HG02642 (cell line): ENCODE data around the gene ARL8A.
"Not testable (repeated sequence)": the region's sequence is repeated elsewhere in the genome, so short reads cannot be mapped to it uniquely, and the experiment has no call there.

Experiments
- ATAC-seq: cut with Tn5 transposase; IDR thresholded peaks from one replicate; pipeline ENCODE4 v1.9.1; 2021; ENCODE audit warnings: mild to moderate bottlenecking; ENCODE audit not compliant: unreplicated experiment, poor library complexity

ARL8A gene

DNA sequence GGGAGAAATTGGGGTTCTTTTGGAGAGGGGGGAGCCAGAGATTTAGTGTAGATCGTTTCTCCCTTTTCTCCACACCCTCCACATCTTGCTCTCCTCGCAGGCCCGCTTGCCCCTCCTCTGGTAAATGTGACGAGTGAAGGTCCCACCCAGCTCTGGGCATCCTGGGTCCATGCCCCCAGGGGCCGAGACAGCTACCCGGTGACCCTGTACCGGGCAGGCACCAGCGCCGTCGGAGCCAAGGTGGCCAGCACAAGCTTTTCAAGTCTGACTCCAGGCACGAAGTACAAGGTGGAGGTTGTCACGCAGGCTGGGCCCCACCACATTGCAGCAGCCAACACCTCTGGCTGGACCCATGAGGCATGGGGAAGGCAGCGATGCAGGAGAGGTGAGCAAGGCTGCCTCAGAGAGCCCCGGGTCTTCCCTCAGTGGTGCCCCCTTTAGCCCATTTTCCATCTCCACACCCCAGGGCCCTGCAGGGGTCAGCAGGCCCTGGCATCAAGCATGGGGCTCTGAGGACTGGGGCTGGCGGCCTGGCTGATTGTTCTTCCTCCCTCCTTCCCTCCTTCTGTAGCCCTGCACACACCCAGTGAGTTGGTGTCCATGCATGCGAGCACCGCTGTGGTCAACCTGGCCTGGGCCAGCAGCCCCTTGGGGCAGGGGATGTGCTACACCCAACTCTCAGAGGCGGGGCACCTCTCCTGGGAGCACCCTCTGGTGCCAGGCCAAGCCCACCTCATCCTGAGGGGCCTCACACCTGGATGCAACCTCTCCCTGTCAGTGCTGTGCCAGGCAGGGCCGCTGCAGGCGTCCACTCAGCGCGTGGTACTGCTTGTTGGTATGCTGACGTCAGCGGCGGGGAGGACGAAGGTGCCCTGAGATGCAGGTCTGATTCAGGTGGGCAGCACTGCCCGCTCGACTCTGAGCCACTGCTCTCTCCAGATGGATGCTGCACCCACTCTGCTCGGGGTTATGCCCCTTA, 32.7 kb upstream of the ARL8A start:
- no peak for ATAC-seq

DNA sequence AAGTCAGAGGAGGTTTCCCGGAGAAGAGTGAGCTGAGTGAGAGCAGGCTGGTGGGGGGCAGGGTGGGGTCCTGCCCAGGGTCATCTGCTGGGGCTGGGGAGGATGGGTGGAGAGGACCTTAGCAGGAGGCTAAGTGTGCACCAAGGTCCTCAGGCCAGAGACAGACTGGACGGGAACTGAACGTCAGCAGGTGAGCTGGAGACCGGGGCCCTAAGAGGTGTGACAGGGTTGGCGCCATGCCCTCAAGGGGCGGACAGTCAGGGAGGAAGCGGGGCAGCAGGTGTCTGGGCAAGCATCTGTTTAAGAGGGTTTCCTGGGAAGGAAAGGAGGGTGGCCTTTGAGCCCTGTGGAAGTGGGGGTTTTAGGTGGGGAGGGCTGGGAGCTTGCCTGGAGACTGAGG, 29.5 kb upstream of the ARL8A start:
- no peak for ATAC-seq

DNA sequence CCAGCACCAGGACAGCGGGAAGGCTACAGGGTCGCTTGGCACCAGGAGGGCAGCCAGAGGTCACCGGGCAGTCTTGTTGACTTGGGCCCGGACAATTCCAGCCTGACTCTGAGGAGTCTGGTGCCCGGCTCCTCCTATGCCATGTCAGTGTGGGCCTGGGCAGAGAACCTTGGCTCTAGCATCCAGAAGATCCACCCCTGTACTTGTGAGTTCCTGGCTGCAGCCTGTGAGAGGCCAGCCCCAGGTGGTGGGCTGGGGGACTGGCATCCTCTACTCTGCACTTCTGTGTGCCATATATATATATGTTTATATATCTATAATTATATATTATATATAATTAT, 27.4 kb upstream of the ARL8A start:
- no peak for ATAC-seq

DNA sequence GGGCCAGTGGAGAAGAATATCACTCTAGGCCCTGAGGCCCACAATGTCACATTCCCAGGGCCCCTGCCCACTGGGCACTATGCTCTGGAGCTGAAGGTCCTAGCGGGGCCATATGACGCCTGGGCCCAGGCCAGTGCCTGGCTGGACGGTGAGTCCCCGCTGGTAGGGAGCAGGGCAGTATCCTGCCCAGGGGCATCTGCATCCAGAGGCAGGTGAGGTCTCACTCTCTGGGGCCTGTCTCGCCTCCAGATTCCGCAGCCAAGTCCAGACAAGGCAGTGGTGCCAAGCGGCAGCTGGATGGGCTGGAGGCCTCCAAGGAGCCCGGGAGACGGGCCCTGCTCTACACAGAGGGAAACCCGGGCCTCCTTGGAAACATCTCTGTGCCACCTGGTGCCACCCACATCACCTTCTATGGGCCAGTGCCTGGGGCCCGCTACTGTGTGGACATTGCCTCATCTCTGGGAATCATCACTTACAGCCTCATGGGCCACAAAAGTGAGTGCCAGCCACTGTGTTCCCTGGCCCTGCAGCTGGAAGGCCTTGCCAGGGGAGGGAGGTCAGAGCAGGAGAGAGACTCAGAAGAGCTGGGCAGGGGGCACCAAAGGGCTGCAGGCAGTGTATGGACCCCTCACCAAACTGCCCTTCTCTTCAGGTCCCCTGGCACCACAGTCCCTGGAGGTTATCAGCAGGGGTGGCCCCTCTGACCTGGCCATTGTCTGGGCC, 26.9 kb upstream of the ARL8A start:
- ATAC-seq: no peak

DNA sequence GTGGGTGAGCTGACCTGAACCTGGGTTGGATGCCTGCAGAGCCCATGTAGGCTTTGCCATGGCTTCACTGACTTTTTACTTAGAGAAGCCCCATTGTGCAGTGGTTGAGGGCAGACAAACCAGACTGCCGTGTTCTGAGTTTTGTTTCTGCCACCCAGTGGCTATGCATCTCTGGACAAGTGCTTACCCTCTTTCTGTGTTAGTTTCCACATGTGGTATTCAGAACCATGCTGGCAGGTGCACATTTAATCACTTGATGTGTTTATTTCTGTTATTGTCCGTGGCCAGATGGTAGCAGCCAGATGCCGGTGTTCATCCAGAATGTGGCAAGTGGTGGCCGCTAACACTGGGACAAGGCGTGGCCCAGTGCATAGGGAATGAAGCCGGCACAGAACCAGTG, 26.2 kb upstream of the ARL8A start:
- no peak for ATAC-seq

GRCh38 chr1:202168861-202169260, 24.3 kb upstream of the ARL8A start:
- no peak for ATAC-seq

GRCh38 chr1:202167708-202168415, 23.3 kb upstream of the ARL8A start:
- ATAC-seq: no peak

DNA sequence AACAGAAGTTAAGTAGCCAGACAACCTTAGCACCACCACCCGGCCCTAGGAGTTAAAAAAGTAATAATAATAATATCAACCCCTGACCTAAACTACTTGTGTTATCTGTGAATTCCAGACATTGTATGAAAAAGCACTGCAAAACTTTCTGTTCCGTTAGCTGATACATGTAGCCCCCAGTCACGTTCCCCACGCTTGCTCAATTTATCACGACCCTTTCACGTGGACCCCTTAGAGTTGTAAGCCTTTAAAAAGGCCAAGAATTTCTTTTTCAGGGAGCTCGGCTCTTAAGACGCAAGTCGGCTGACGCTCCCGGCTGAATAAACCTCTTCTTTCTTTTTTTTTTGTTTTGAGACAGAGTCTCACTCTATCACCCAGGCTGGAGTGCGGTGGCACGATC, 22.5 kb upstream of the ARL8A start:
- ATAC-seq: not testable (repeated sequence)

- ATAC-seq: no peak
Observed at GRCh38 chr1:202165942-202166843, 21.7 kb upstream of the ARL8A start.

- ATAC-seq: no peak
Observed at GRCh38 chr1:202165267-202165941, 20.9 kb upstream of the ARL8A start.

GRCh38 chr1:202164271-202165037, 19.9 kb upstream of the ARL8A start:
- peak; percentile 54 for ATAC-seq

GRCh38 chr1:202163281-202164270, 19.0 kb upstream of the ARL8A start:
- ATAC-seq: no peak

DNA sequence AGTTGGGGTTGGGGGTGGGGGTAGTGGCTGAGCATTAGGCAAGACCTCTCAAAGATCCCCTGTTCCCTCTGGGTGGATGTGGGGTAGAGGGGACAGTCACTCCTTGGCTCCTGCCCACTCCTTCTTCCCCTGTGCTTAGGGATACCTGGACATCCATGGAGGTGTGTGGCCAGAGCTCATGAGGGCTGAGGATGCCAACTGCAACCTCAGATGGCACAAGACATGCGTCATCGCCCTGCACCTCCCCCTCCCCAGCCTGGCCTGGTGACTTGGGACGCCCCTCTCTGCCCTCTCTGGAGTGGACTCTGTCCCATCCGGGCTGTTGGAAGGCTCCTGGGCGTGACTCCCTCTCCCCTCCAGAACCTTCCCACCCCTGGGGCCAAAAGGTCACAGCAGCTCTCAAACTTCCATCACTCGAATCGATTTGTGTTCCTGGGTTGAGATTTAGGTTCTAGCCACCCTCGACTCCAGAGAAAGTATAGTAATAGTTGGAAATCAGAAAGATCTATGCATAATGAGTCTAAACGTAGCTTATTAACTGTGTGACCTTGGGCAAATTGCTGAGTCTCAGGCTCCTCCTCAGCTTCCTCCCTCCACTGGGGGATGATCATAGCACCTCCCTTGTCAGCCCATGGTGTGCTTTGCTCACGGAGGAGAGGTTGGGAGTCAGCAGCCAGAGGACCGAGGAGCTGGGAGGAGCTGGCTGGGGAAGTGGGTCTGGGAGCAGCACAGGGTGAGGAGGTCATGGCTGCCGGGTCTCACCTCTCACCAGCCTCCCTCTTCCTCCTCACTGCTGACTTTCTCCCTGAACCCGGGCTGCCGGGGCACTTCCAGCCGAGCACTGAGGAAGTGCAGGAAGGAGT, 18.1 kb upstream of the ARL8A start:
- no peak for ATAC-seq

GRCh38 chr1:202162047-202162417, 17.5 kb upstream of the ARL8A start:
- ATAC-seq: peak; percentile 28

DNA sequence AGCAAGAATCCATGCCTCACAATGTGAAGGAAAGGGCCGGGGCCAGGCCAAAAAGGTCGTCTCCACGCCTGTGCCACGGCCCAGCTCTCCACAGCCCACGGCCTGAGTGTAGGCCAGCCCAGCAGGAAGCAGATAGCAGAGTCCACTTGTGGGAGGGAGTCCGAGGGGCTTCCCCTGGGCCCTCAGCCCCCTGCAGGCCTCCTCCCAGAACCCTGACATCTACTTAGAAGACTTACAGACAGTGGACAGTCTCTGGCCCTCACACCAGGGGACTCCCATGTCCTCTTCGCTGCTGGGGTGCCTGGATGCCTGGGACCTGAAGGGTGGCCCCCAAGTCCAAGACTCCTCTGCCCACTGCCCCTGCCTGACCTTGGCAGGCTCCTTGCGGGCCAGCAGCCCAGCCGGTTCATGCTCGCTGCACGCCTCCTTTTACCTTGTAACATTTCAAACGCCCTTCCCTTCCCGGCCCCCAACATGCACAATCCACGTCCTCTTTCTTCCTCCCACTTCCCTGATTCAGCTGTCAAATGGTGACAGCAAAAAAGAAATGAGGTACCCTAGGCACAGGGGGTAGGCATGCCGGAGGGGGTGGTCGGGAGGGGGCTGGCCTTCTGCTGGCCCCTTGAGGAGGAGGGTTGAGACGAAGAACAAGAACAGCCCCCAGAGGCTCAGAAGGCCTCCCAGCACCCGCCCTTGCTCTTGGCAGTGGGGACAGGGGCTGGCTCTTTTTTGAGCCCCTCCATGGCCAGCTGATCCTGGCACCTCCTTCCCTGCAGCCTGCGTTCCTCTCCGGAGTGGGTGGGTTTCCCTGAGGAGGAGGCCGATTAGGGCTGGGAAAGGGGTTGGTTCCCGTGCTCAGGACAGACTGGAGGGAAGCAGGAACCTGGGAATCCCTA, 16.9 kb upstream of the ARL8A start:
- no peak for ATAC-seq
